CD8-positive, alpha-beta memory T cell (primary cell): ENCODE results near the gene MMP12. TPM values are rescaled to one million over a fixed set of nuclear protein-coding genes. Genes with fewer than 3 reads are reported as not detected.
"Not testable (repeated sequence)": the region's sequence is repeated elsewhere in the genome, so short reads cannot be mapped to it uniquely, and the experiment has no call there.

ENCODE experiments used
- CTCF ChIA-PET: fragments of 350-600 bp; sonication (Branson Sonifier 250); formaldehyde crosslinking; loops from one replicate; lab custom pipeline; 2021; ENCODE audit warnings: antibody characterized with exemption; lab: Charles Lee
- POLR2A ChIA-PET: fragments of 350-600 bp; sonication (Branson Sonifier 250); formaldehyde crosslinking; loops from one replicate; lab custom pipeline; 2021; ENCODE audit warnings: antibody characterized with exemption; lab: Charles Lee
- DNase-seq, 5 donors: peaks; one replicate each; pipeline versions ENCODE4 v3.0.0 to v3.0.0-alpha.2; 2020 to 2022; ENCODE audit warnings: mixed read lengths in 1 of 5
- H3K27ac ChIP-seq: one replicate; pipeline ENCODE4 v1.7.0; 2013; ENCODE audit warnings: low read depth, mild to moderate bottlenecking, low read length, moderate library complexity
- H3K27me3 ChIP-seq: 2 replicates; pipeline ENCODE4 v1.7.0; 2013; ENCODE audit warnings: low read length, mild to moderate bottlenecking; ENCODE audit not compliant: insufficient read depth, poor library complexity, severe bottlenecking
- H3K36me3 ChIP-seq: 2 replicates; pipeline ENCODE4 v1.7.0; 2013; ENCODE audit warnings: mild to moderate bottlenecking, low read length, moderate library complexity; ENCODE audit not compliant: insufficient read depth
- H3K4me1 ChIP-seq: 2 replicates; pipeline ENCODE4 v1.7.0; 2013; ENCODE audit warnings: mild to moderate bottlenecking, low read length, moderate library complexity; ENCODE audit not compliant: insufficient read depth
- H3K4me3 ChIP-seq: 2 replicates; pipeline ENCODE4 v1.7.0; 2013; ENCODE audit warnings: mild to moderate bottlenecking, low read length
- H3K9me3 ChIP-seq: 2 replicates; pipeline ENCODE4 v1.7.0; 2013; ENCODE audit warnings: mild to moderate bottlenecking, low read length
- H3K27ac Mint-ChIP-seq, 8 donors: one replicate each; pipeline ENCODE4 v1.8.0; 2020 to 2021; ENCODE audit warnings: mixed read lengths in 8 of 8, mild to moderate bottlenecking in 6 of 8, inconsistent platforms in 3 of 8, moderate library complexity in 3 of 8
- H3K27me3 Mint-ChIP-seq, 2 donors: one replicate each; pipeline ENCODE4 v1.8.0; 2020 to 2021; ENCODE audit warnings: mixed read lengths in 2 of 2, mild to moderate bottlenecking in 1 of 2, moderate library complexity in 1 of 2
- H3K36me3 Mint-ChIP-seq, 3 donors: one replicate each; pipeline ENCODE4 v1.8.0; 2020 to 2021; ENCODE audit warnings: mixed read lengths in 3 of 3, inconsistent platforms in 1 of 3, mild to moderate bottlenecking in 1 of 3
- H3K4me1 Mint-ChIP-seq, 3 donors: one replicate each; pipeline ENCODE4 v1.8.0; 2020 to 2021; ENCODE audit warnings: mixed read lengths in 3 of 3, inconsistent platforms in 1 of 3, mild to moderate bottlenecking in 1 of 3
- H3K4me3 Mint-ChIP-seq, 7 donors: one replicate each; pipeline ENCODE4 v1.8.0; 2020 to 2021; ENCODE audit warnings: mixed read lengths in 7 of 7, mild to moderate bottlenecking in 6 of 7, moderate library complexity in 4 of 7, inconsistent platforms in 2 of 7
- H3K9me3 Mint-ChIP-seq, 5 donors: one replicate each; pipeline ENCODE4 v1.8.0; 2020 to 2022; ENCODE audit warnings: mixed read lengths in 5 of 5, mild to moderate bottlenecking in 3 of 5, moderate library complexity in 2 of 5, inconsistent platforms in 1 of 5
- polyA plus RNA-seq: library from polyadenylated mRNA; unstranded; fragments of 300-500 nt; fragmentation: Illumina TruSeq; gene quantifications from one replicate; pipeline ENCODE4 v1.2.3, GENCODE V29; 2021
- total RNA-seq, 2 experiments: library from RNA; stranded (reverse); gene quantifications; one replicate each; pipeline ENCODE4 v1.2.3, GENCODE V29; 2021

Gene MMP12
- total and polyA plus RNA-seq, 3 experiments from 2014 or later, result not detected

DNA sequence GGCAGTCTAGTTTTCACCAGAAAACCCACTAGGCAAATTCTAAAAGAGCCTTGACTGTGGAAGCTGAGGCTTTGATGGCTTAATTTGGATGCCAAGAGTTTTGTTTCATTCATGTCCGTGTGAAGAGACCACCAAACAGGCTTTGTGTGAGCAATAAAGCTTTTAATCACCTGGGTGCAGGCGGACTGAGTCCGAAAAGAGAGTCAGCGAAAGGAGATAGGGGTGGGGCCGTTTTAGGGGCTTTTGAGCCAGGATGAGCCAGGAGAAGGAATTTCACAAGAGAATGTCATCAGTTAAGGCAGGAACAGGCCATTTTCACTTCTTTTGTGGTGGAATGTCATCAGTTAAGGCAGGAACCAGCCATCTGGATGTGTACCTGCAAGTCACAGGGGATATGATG is 29.1 kb upstream of the MMP12 start:
- H3K4me3 Mint-ChIP-seq, CTCF ChIA-PET, H3K4me1 Mint-ChIP-seq, H3K36me3 ChIP-seq, DNase-seq, H3K4me3 ChIP-seq, H3K27ac ChIP-seq, H3K4me1 ChIP-seq, POLR2A ChIA-PET, H3K9me3 ChIP-seq, H3K27ac Mint-ChIP-seq, H3K36me3 Mint-ChIP-seq, H3K9me3 Mint-ChIP-seq, H3K27me3 Mint-ChIP-seq, H3K27me3 ChIP-seq: not testable (repeated sequence)

DNA sequence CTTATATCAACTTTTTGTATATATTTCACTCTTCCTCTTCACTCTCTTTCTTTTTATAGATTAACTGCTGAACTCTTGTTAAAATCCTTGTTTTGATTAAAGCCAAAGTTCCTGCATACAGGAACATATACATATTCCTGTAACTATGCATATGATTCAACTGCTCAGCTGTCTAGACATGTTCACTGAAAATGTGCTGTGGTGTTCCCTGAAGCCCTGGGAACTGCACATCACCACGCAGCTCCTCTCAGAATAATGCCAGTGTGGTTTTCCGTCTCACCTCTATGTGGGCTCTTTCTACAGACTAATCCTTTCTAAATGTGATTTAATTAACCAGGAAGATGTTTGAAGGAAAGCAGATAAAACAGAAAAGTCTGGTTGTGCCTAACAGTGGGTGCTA is 25.6 kb upstream of the MMP12 start:
- Histone ChIP-seq H3K4me3 (no peak overlapping the region), H3K36me3 (no peaks in the 10 kb centered on the region), H3K27me3 (no peaks in the 10 kb centered on the region), H3K27ac (no peak overlapping the region), H3K9me3 (no peaks in the 10 kb centered on the region), H3K4me1 (no peaks in the 10 kb centered on the region)
- Mint-ChIP-seq H3K36me3 (peaks cover 0 to 5% (median 0%) of the 10 kb centered on the region in 3 donors), H3K27ac (no peak overlapping the region), H3K4me1 (no peaks in the 10 kb centered on the region), H3K9me3 (peaks cover 0 to 8% (median 5%) of the 10 kb centered on the region in 5 donors), H3K4me3 (no peak overlapping the region), H3K27me3 (peaks cover 7 to 11% of the 10 kb centered on the region in 2 donors)
- no peak for DNase-seq
- ChIA-PET POLR2A (interaction anchor here (0.5 kb wide), 1 partner anchor 46 kb away, joined by 6 read pairs; no protein-coding TSS in a partner anchor), CTCF (no interaction called here)

DNA sequence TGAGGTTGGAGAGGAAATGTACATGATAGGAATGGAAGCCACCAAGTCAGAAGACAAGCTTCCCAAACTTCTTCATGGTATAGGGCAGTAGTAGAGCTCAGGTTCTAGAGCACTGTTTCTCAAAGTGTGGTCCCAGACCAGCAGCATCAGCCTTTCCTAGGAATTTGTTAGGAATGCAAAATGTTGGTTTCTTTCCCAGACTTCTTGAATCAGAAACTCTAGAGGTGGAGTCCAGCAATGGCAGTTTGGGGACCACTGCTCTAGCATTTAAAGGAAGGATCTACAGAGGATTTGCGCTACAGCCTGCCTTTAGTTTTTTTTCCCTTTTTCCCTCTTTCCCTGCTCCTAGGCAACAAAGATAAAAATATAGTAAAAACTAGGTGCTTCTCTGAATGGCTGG is 17.0 kb upstream of the MMP12 start:
- H3K27me3 Mint-ChIP-seq, result peaks cover 12 to 23% of the 10 kb centered on the region in 2 donors
- DNase-seq, result no peak
- H3K27ac Mint-ChIP-seq, result no peak overlapping the region
- peaks cover 4 to 30% (median 10%) of the 10 kb centered on the region in 5 donors for H3K9me3 Mint-ChIP-seq
- CTCF ChIA-PET, result no interaction called here
- no peaks in the 10 kb centered on the region for H3K9me3 ChIP-seq
- H3K36me3 ChIP-seq, result no peaks in the 10 kb centered on the region
- peaks cover 0 to 8% (median 0%) of the 10 kb centered on the region in 3 donors for H3K36me3 Mint-ChIP-seq
- POLR2A ChIA-PET, result no interaction called here
- H3K27me3 ChIP-seq, result no peaks in the 10 kb centered on the region
- H3K4me3 Mint-ChIP-seq, result no peak overlapping the region
- no peak overlapping the region for H3K4me3 ChIP-seq
- H3K4me1 ChIP-seq, result no peaks in the 10 kb centered on the region
- no peak overlapping the region for H3K27ac ChIP-seq
- no peaks in the 10 kb centered on the region for H3K4me1 Mint-ChIP-seq

DNA sequence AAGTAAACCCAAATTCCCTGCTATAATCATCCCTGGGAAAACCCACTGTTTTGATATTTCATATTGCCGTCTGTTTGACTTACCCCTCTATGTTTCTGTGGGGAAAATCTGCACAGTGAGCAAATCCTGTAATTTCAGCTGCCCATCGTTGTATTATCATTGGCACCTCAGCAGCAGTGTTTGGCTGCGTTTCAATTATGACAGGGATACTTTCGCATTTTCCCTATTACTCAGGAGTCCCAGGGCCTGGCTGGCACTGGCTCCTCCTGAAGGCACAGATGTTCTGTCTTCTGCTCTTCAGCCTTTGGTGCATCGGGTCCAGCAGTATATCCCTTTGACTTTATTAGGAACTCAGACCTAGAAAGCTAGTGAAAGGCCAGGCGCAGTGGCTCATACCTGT is 12.2 kb upstream of the MMP12 start:
- Histone ChIP-seq H3K27me3 (no peaks in the 10 kb centered on the region), H3K9me3 (no peaks in the 10 kb centered on the region), H3K4me1 (no peaks in the 10 kb centered on the region), H3K27ac (no peak overlapping the region), H3K4me3 (no peak overlapping the region), H3K36me3 (no peaks in the 10 kb centered on the region)
- Mint-ChIP-seq H3K9me3 (no peaks in the 10 kb centered on the region), H3K4me3 (no peak overlapping the region), H3K36me3 (no peaks in the 10 kb centered on the region), H3K27ac (no peak overlapping the region), H3K27me3 (peaks cover 7 to 9% of the 10 kb centered on the region in 2 donors), H3K4me1 (no peaks in the 10 kb centered on the region)
- DNase-seq, result no peak
- POLR2A ChIA-PET, result no interaction called here
- CTCF ChIA-PET, result no interaction called here

DNA sequence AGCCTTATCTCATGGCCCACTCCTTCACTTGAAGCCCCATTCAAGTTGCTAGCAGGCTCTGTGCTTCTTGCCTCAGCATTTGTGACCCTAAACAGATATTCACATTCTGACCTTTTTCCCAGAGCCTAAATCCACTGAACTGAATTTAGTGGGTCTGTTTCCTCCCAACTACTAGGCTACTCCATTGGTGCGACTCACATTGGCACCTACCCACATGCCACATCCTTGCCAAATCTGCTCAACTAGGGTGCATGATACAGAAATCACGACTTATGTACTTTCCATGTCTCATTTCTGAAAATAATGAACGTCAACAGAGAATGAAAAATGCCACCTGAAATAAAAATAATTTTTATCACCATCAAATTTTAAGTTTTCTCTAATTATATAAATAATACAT is 8.4 kb upstream of the MMP12 start:
- H3K9me3 ChIP-seq, result no peaks in the 10 kb centered on the region
- ChIA-PET CTCF (no interaction called here), POLR2A (no interaction called here)
- Mint-ChIP-seq H3K27me3 (peaks cover 2 to 8% of the 10 kb centered on the region in 2 donors), H3K4me3 (no peak overlapping the region), H3K36me3 (no peaks in the 10 kb centered on the region), H3K4me1 (no peaks in the 10 kb centered on the region), H3K9me3 (no peaks in the 10 kb centered on the region), H3K27ac (no peak overlapping the region)
- no peaks in the 10 kb centered on the region for H3K4me1 ChIP-seq
- H3K36me3 ChIP-seq, result no peaks in the 10 kb centered on the region
- no peak overlapping the region for H3K27ac ChIP-seq
- DNase-seq, result no peak
- no peaks in the 10 kb centered on the region for H3K27me3 ChIP-seq
- H3K4me3 ChIP-seq, result no peak overlapping the region

DNA sequence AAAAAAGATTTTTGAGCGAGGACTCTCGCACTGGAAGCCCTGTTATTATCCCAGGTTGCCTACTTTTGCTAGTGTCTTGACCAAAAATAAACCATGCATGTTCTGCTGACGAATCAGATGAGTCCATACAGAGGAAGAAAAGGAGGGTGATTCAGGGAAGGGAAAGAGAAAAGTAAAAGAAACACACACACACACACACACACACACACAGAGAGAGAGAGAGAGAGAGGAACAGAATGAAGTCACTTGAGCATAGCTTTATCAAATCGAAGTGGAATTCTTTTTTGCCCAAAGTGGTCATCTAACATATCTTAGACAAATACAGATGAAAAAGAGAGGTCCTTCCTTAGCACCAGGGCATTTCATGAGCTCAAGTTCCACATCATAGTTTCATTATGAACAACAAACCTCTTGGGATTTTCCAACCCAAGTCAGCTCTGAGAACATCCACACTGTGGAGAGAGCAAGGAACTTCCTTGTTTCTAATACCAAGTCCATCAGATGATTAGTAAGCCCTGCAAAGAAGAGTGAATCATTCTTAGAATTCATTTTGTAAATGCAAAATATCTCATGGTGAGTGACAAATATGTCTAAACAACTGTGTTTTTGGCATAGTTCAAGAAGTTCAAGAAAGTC is 7.7 kb upstream of the MMP12 start:
- no peaks in the 10 kb centered on the region for H3K4me1 Mint-ChIP-seq
- DNase-seq, result no peak
- peaks cover 2 to 8% of the 10 kb centered on the region in 2 donors for H3K27me3 Mint-ChIP-seq
- no peaks in the 10 kb centered on the region for H3K9me3 Mint-ChIP-seq
- H3K4me3 Mint-ChIP-seq, result no peak overlapping the region
- Histone ChIP-seq H3K9me3 (no peaks in the 10 kb centered on the region), H3K27ac (no peak overlapping the region), H3K27me3 (no peaks in the 10 kb centered on the region), H3K36me3 (no peaks in the 10 kb centered on the region), H3K4me3 (no peak overlapping the region), H3K4me1 (no peaks in the 10 kb centered on the region)
- ChIA-PET CTCF (no interaction called here), POLR2A (no interaction called here)
- H3K27ac Mint-ChIP-seq, result no peak overlapping the region
- H3K36me3 Mint-ChIP-seq, result no peaks in the 10 kb centered on the region

DNA sequence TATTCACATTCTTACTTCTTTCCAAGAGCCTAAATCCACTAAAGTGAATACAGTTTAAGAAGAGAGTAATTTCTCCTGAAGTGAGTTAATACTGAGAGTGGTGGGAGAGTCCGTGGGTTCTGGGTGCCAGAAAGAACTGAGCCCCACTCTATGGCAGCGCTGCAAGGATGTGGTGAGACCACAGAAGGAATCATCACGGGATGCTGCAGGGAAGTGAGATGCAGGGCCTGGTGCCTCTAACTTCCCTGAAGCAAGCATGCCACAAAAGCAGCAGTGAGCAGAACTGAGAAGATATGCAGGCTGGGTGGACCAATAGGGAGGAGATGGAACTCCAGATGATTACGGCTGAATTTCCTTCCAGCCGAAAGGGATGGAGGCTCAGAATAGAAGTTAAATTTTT is 5.0 kb upstream of the MMP12 start:
- POLR2A ChIA-PET, result no interaction called here
- Histone ChIP-seq H3K9me3 (no peaks in the 10 kb centered on the region), H3K27me3 (no peaks in the 10 kb centered on the region), H3K4me1 (no peaks in the 10 kb centered on the region), H3K36me3 (no peaks in the 10 kb centered on the region), H3K27ac (no peak overlapping the region), H3K4me3 (no peak overlapping the region)
- no peak overlapping the region for H3K4me3 Mint-ChIP-seq
- no peaks in the 10 kb centered on the region for H3K4me1 Mint-ChIP-seq
- no peaks in the 10 kb centered on the region for H3K9me3 Mint-ChIP-seq
- peaks cover 3 to 8% of the 10 kb centered on the region in 2 donors for H3K27me3 Mint-ChIP-seq
- CTCF ChIA-PET, result no interaction called here
- peak overlapping the region in 1 of 8 donors; percentile 24 for H3K27ac Mint-ChIP-seq
- H3K36me3 Mint-ChIP-seq, result no peaks in the 10 kb centered on the region
- no peak for DNase-seq

DNA sequence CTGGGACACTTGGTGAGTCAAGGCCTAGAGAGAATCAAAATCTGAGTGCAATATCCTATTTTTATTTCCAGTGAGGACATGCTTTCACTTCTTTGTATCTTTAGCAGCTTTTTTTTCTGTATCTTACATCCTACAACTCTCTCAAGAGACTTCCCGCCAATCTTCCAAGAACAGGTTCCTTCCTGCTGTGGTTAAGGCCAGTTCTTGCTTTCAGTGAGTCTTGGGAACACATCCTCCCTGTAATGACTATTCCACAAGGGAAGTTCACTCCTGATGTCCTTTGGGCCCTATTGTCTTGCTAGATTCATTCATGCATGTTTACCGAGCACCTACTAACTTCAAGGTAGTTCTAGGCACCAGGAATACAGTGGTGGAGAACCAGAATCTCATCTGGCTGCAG is 3.8 kb upstream of the MMP12 start:
- Mint-ChIP-seq H3K27ac (no peak overlapping the region), H3K36me3 (no peaks in the 10 kb centered on the region), H3K4me1 (no peaks in the 10 kb centered on the region), H3K4me3 (no peak overlapping the region), H3K27me3 (peaks cover 3 to 8% of the 10 kb centered on the region in 2 donors), H3K9me3 (no peaks in the 10 kb centered on the region)
- no peaks in the 10 kb centered on the region for H3K36me3 ChIP-seq
- no peaks in the 10 kb centered on the region for H3K9me3 ChIP-seq
- no peaks in the 10 kb centered on the region for H3K4me1 ChIP-seq
- CTCF ChIA-PET, result no interaction called here
- H3K4me3 ChIP-seq, result no peak overlapping the region
- POLR2A ChIA-PET, result no interaction called here
- no peak for DNase-seq
- H3K27me3 ChIP-seq, result no peaks in the 10 kb centered on the region
- no peak overlapping the region for H3K27ac ChIP-seq
